ENCODE results near the gene SPATS2L. TPM values are rescaled to one million over a fixed set of nuclear protein-coding genes. Genes with fewer than 3 reads are reported as not detected.

The SPATS2L gene
- total RNA-seq, 1 experiment from 2014 or later = 112 TPM

GRCh38 chr2:200347301-200347700 lies 40.8 kb downstream of the SPATS2L start:
- Mint-ChIP-seq H3K9me3 (peaks cover 19% of the 10 kb centered on the region), H3K27ac (peak overlapping the region; percentile 81), H3K4me3 (no peak overlapping the region), H3K27me3 (ENCODE audit: low read depth) (no peaks in the 10 kb centered on the region), H3K4me1 (peaks cover 59% of the 10 kb centered on the region), H3K36me3 (peaks cover 38% of the 10 kb centered on the region)
- no peak for ATAC-seq
- DNase-seq (ENCODE audit: low spot score) = no peak
- no peak for TF ChIP-seq MLX (CRISPR knock-in tag; IDR thresholded peaks at IDR 0.05)
- no peak for TF ChIP-seq CREM (CRISPR knock-in tag; IDR thresholded peaks at IDR 0.05)
- no peak for TF ChIP-seq SMAD3 (CRISPR knock-in tag; IDR thresholded peaks at IDR 0.05; ENCODE audit: borderline replicate concordance)
- TF ChIP-seq, protein P1, sequence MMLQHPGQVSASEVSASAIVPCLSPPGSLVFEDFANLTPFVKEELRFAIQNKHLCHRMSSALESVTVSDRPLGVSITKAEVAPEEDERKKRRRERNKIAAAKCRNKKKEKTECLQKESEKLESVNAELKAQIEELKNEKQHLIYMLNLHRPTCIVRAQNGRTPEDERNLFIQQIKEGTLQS (CRISPR knock-in tag; conservative IDR thresholded peaks at IDR 0.05) = no peak
- TF ChIP-seq, protein P2, sequence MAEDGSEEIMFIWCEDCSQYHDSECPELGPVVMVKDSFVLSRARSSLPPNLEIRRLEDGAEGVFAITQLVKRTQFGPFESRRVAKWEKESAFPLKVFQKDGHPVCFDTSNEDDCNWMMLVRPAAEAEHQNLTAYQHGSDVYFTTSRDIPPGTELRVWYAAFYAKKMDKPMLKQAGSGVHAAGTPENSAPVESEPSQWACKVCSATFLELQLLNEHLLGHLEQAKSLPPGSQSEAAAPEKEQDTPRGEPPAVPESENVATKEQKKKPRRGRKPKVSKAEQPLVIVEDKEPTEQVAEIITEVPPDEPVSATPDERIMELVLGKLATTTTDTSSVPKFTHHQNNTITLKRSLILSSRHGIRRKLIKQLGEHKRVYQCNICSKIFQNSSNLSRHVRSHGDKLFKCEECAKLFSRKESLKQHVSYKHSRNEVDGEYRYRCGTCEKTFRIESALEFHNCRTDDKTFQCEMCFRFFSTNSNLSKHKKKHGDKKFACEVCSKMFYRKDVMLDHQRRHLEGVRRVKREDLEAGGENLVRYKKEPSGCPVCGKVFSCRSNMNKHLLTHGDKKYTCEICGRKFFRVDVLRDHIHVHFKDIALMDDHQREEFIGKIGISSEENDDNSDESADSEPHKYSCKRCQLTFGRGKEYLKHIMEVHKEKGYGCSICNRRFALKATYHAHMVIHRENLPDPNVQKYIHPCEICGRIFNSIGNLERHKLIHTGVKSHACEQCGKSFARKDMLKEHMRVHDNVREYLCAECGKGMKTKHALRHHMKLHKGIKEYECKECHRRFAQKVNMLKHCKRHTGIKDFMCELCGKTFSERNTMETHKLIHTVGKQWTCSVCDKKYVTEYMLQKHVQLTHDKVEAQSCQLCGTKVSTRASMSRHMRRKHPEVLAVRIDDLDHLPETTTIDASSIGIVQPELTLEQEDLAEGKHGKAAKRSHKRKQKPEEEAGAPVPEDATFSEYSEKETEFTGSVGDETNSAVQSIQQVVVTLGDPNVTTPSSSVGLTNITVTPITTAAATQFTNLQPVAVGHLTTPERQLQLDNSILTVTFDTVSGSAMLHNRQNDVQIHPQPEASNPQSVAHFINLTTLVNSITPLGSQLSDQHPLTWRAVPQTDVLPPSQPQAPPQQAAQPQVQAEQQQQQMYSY (CRISPR knock-in tag; IDR thresholded peaks at IDR 0.05) = no peak
- TF ChIP-seq, protein P3, sequence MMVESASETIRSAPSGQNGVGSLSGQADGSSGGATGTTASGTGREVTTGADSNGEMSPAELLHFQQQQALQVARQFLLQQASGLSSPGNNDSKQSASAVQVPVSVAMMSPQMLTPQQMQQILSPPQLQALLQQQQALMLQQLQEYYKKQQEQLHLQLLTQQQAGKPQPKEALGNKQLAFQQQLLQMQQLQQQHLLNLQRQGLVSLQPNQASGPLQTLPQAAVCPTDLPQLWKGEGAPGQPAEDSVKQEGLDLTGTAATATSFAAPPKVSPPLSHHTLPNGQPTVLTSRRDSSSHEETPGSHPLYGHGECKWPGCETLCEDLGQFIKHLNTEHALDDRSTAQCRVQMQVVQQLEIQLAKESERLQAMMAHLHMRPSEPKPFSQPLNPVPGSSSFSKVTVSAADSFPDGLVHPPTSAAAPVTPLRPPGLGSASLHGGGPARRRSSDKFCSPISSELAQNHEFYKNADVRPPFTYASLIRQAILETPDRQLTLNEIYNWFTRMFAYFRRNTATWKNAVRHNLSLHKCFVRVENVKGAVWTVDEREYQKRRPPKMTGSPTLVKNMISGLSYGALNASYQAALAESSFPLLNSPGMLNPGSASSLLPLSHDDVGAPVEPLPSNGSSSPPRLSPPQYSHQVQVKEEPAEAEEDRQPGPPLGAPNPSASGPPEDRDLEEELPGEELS (CRISPR knock-in tag; IDR thresholded peaks at IDR 0.05) = no peak
- TF ChIP-seq JUN (CRISPR knock-in tag; IDR thresholded peaks at IDR 0.05) = no peak
- TF ChIP-seq FOXP1 (CRISPR knock-in tag; IDR thresholded peaks at IDR 0.05; ENCODE audit: borderline replicate concordance) = no peak
- TF ChIP-seq, protein P4, sequence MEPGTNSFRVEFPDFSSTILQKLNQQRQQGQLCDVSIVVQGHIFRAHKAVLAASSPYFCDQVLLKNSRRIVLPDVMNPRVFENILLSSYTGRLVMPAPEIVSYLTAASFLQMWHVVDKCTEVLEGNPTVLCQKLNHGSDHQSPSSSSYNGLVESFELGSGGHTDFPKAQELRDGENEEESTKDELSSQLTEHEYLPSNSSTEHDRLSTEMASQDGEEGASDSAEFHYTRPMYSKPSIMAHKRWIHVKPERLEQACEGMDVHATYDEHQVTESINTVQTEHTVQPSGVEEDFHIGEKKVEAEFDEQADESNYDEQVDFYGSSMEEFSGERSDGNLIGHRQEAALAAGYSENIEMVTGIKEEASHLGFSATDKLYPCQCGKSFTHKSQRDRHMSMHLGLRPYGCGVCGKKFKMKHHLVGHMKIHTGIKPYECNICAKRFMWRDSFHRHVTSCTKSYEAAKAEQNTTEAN (CRISPR knock-in tag; IDR thresholded peaks at IDR 0.05) = no peak
- TF ChIP-seq MYBL2 (CRISPR knock-in tag; IDR thresholded peaks at IDR 0.05) = no peak
- TF ChIP-seq GRHL2 (CRISPR knock-in tag; IDR thresholded peaks at IDR 0.05; ENCODE audit: insufficient replicate concordance, severe bottlenecking) = no peak
- TF ChIP-seq ATF1 (CRISPR knock-in tag; IDR thresholded peaks at IDR 0.05) = no peak
- no peak for TF ChIP-seq NFE2L1 (CRISPR knock-in tag; IDR thresholded peaks at IDR 0.05)
- no peak for TF ChIP-seq CBFB (CRISPR knock-in tag; IDR thresholded peaks at IDR 0.05; ENCODE audit: low read depth)
- no peak for TF ChIP-seq GABPB1 (CRISPR knock-in tag; IDR thresholded peaks at IDR 0.05)
- TF ChIP-seq, protein P5, sequence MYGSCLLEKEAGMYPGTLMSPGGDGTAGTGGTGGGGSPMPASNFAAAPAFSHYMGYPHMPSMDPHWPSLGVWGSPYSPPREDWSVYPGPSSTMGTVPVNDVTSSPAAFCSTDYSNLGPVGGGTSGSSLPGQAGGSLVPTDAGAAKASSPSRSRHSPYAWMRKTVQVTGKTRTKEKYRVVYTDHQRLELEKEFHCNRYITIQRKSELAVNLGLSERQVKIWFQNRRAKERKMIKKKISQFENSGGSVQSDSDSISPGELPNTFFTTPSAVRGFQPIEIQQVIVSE (CRISPR knock-in tag; IDR thresholded peaks at IDR 0.05; ENCODE audit: borderline replicate concordance) = no peak
- TF ChIP-seq, protein P6, sequence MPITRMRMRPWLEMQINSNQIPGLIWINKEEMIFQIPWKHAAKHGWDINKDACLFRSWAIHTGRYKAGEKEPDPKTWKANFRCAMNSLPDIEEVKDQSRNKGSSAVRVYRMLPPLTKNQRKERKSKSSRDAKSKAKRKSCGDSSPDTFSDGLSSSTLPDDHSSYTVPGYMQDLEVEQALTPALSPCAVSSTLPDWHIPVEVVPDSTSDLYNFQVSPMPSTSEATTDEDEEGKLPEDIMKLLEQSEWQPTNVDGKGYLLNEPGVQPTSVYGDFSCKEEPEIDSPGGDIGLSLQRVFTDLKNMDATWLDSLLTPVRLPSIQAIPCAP (CRISPR knock-in tag; IDR thresholded peaks at IDR 0.05) = no peak
- no peak for TF ChIP-seq ZNF512 (CRISPR knock-in tag; IDR thresholded peaks at IDR 0.05; ENCODE audit: borderline replicate concordance)
- TF ChIP-seq STAT6 (CRISPR knock-in tag; conservative IDR thresholded peaks at IDR 0.05; ENCODE audit: low read depth) = no peak
- CTCF ChIA-PET = no interaction called here
- POLR2A ChIA-PET = interaction anchor here (0.6 kb wide), 1 partner anchor 61 kb away, joined by 4 read pairs; no protein-coding TSS in a partner anchor
